H1 (cell line): ENCODE data around the gene JAKMIP1. TPM values are rescaled to one million over a fixed set of nuclear protein-coding genes. Genes with fewer than 3 reads are reported as not detected.

Source experiments
- CTCF ChIA-PET: fragments of 300-600 bp; sonication (Branson Sonifier 250); formaldehyde crosslinking; loops from one replicate; lab custom pipeline; 2021; ENCODE audit not compliant: partially characterized antibody; lab: Charles Lee
- POLR2A ChIA-PET: fragments of 300-600 bp; sonication (Branson Sonifier 250); formaldehyde crosslinking; loops from one replicate; lab custom pipeline; 2021; ENCODE audit warnings: inconsistent platforms; ENCODE audit not compliant: partially characterized antibody; lab: Charles Lee
- DNase-seq, 2 experiments: peaks; one replicate each; pipeline versions ENCODE4 v3.0.0 to v3.0.0-alpha.2; 2010 to 2022; ENCODE audit warnings: low spot score in 2 of 2, low read depth in 1 of 2, mixed read lengths in 1 of 2
- FAIRE-seq: peaks from 2 replicates; lab custom pipeline; 2011; peaks lifted over from hg19 to GRCh38; lab: Jason Lieb, UNC
- H2AFZ ChIP-seq: 2 replicates; pipeline ENCODE4 v1.8.1; 2012; ENCODE audit warnings: low read length, inconsistent platforms
- H2AK5ac ChIP-seq: 2 replicates; pipeline ENCODE4 v1.6.1; 2013; ENCODE audit warnings: low read depth, low read length
- H2BK120ac ChIP-seq: replicated peaks from 2 replicates; pipeline ENCODE3; 2013; ENCODE audit warnings: low read depth, low read length, inconsistent platforms
- H2BK12ac ChIP-seq: 2 replicates; pipeline ENCODE4 v1.6.1; 2013; ENCODE audit warnings: low read depth, low read length
- H2BK15ac ChIP-seq: 2 replicates; pipeline ENCODE4 v1.6.1; 2013; ENCODE audit warnings: low read length
- H2BK20ac ChIP-seq: 2 replicates; pipeline ENCODE4 v1.6.1; 2013; ENCODE audit warnings: low read length
- H2BK5ac ChIP-seq: 2 replicates; pipeline ENCODE4 v1.6.1; 2013; ENCODE audit warnings: low read depth, low read length
- H3K14ac ChIP-seq: 2 replicates; pipeline ENCODE4 v1.6.1; 2013; ENCODE audit warnings: inconsistent platforms; ENCODE audit not compliant: insufficient read length
- H3K18ac ChIP-seq: 2 replicates; pipeline ENCODE4 v1.6.1; 2013; ENCODE audit warnings: low read length; ENCODE audit errors: extremely low read depth
- H3K23ac ChIP-seq: 2 replicates; pipeline ENCODE4 v1.6.1; 2013; ENCODE audit warnings: inconsistent platforms; ENCODE audit not compliant: insufficient read length
- H3K23me2 ChIP-seq: 2 replicates; pipeline ENCODE4 v1.6.1; 2013; ENCODE audit warnings: low read depth, low read length
- H3K27ac ChIP-seq: 2 replicates; pipeline ENCODE4 v1.6.1; 2011; ENCODE audit warnings: low read depth, low read length, inconsistent platforms
- H3K27me3 ChIP-seq, 4 experiments: replicated peaks in 1 of 4; 1 replicate in 1 of 4; 2 replicates in 3 of 4; pipeline versions ENCODE4 v1.6.1 to v1.8.1; 2011 to 2013; ENCODE audit warnings: low read length in 3 of 4, mild to moderate bottlenecking in 3 of 4, inconsistent platforms in 2 of 4, mixed read lengths in 2 of 4, moderate library complexity in 1 of 4; ENCODE audit not compliant: control insufficient read depth in 3 of 4, insufficient read depth in 3 of 4; ENCODE audit errors: extremely low read depth in 1 of 4
- H3K36me3 ChIP-seq, 4 experiments: 2 replicates each; pipeline versions ENCODE4 v1.6.1 to v1.8.1; 2011 to 2013; ENCODE audit warnings: mild to moderate bottlenecking in 4 of 4, low read length in 3 of 4, moderate library complexity in 2 of 4, control low read depth in 1 of 4, inconsistent platforms in 1 of 4; ENCODE audit not compliant: insufficient read depth in 4 of 4, control insufficient read depth in 2 of 4
- H3K4ac ChIP-seq: replicated peaks from 2 replicates; pipeline ENCODE3; 2013; ENCODE audit warnings: low read length, low read depth, mixed read lengths, inconsistent platforms; ENCODE audit not compliant: insufficient read length
- H3K4me1 ChIP-seq, 4 experiments: replicated peaks in 1 of 4; 1 replicate in 1 of 4; 2 replicates in 3 of 4; pipeline versions ENCODE4 v1.6.1 to v1.8.1; 2011 to 2013; ENCODE audit warnings: low read length in 3 of 4, inconsistent platforms in 2 of 4, mixed read lengths in 1 of 4; ENCODE audit not compliant: insufficient read depth in 4 of 4, control insufficient read depth in 3 of 4
- H3K4me2 ChIP-seq, 2 experiments: 2 replicates each; pipeline versions ENCODE4 v1.6.1 to v1.8.1; 2011 to 2013; ENCODE audit warnings: low read depth in 2 of 2, low read length in 2 of 2, control low read depth in 1 of 2, inconsistent platforms in 1 of 2, mild to moderate bottlenecking in 1 of 2; ENCODE audit not compliant: insufficient read depth in 1 of 2
- H3K4me3 ChIP-seq, 4 experiments: fragments of 200-600, 300-600 bp in 1 of 4; sonication (generic), shearing (Covaris generic), sonication (Bioruptor Twin) in 1 of 4; 2 replicates each; pipeline versions ENCODE4 v1.5.1 to v1.8.1; 2011 to 2016; ENCODE audit warnings: low read length in 4 of 4, low read depth in 3 of 4, control low read depth in 2 of 4, inconsistent platforms in 2 of 4, mild to moderate bottlenecking in 2 of 4, mixed read lengths in 1 of 4, moderate library complexity in 1 of 4; ENCODE audit not compliant: insufficient read depth in 2 of 4; ENCODE audit errors: extremely low read depth in 1 of 4
- H3K56ac ChIP-seq: replicated peaks from 2 replicates; pipeline ENCODE3; 2013; ENCODE audit warnings: low read depth, mild to moderate bottlenecking, mixed read lengths, low read length, inconsistent platforms; ENCODE audit not compliant: insufficient read length
- H3K79me1 ChIP-seq: 2 replicates; pipeline ENCODE4 v1.6.1; 2013; ENCODE audit warnings: low read depth, low read length, control low read depth
- H3K79me2 ChIP-seq, 2 experiments: 2 replicates each; pipeline versions ENCODE4 v1.6.1 to v1.8.1; 2012 to 2013; ENCODE audit warnings: low read length in 2 of 2, mild to moderate bottlenecking in 2 of 2, inconsistent platforms in 1 of 2; ENCODE audit not compliant: insufficient read depth in 2 of 2, control insufficient read depth in 1 of 2
- H3K9ac ChIP-seq, 4 experiments: replicated peaks in 1 of 4; 1 replicate in 1 of 4; 2 replicates in 3 of 4; pipeline versions ENCODE4 v1.6.1 to v1.8.1; 2011 to 2013; ENCODE audit warnings: low read depth in 3 of 4, low read length in 3 of 4, control low read depth in 2 of 4, mild to moderate bottlenecking in 2 of 4, moderate library complexity in 2 of 4, inconsistent platforms in 1 of 4; ENCODE audit errors: extremely low read depth in 1 of 4
- H3K9me3 ChIP-seq, 2 experiments: 2 replicates each; pipeline versions ENCODE4 v1.6.1 to v1.8.1; 2012 to 2013; ENCODE audit warnings: mild to moderate bottlenecking in 2 of 2, moderate library complexity in 2 of 2, control low read depth in 1 of 2, inconsistent platforms in 1 of 2, low read depth in 1 of 2, low read length in 1 of 2, mixed read lengths in 1 of 2; ENCODE audit not compliant: insufficient read depth in 2 of 2
- H4K20me1 ChIP-seq, 2 experiments: replicated peaks in 1 of 2; 2 replicates each; pipeline versions ENCODE3 to v1.8.1; 2011 to 2013; ENCODE audit warnings: inconsistent platforms in 2 of 2, low read length in 2 of 2, mild to moderate bottlenecking in 1 of 2; ENCODE audit not compliant: insufficient read depth in 2 of 2, control insufficient read depth in 1 of 2
- H4K5ac ChIP-seq: 2 replicates; pipeline ENCODE4 v1.6.1; 2013; ENCODE audit warnings: low read length, low read depth, mixed read lengths, inconsistent platforms; ENCODE audit not compliant: insufficient read length
- H4K8ac ChIP-seq: 2 replicates; pipeline ENCODE4 v1.8.0; 2013; ENCODE audit warnings: mild to moderate bottlenecking, moderate library complexity, low read length, inconsistent platforms; ENCODE audit not compliant: insufficient read depth; ENCODE audit errors: extremely low read depth
- H4K91ac ChIP-seq: replicated peaks from 2 replicates; pipeline ENCODE3; 2013; ENCODE audit warnings: low read length, mixed read lengths, inconsistent platforms; ENCODE audit not compliant: insufficient read length
- ATF3 ChIP-seq: IDR thresholded peaks from 2 replicates; pipeline ENCODE4 v1.6.1; 2011; ENCODE audit warnings: low read depth, mild to moderate bottlenecking, low read length; ENCODE audit not compliant: insufficient read depth
- CREB1 ChIP-seq: IDR thresholded peaks from 2 replicates; pipeline ENCODE4 v1.6.1; 2012; ENCODE audit warnings: inconsistent platforms
- NANOG ChIP-seq: IDR thresholded peaks from 2 replicates; pipeline ENCODE4 v1.6.1; 2011; ENCODE audit warnings: low read length, low read depth, mild to moderate bottlenecking, inconsistent platforms; ENCODE audit not compliant: insufficient read depth, poor library complexity, severe bottlenecking
- POLR2A ChIP-seq, 2 experiments: IDR thresholded peaks; 1 replicate in 1 of 2; 2 replicates in 1 of 2; pipeline ENCODE4 v1.6.1; 2011; ENCODE audit warnings: low read depth in 2 of 2, low read length in 2 of 2, mild to moderate bottlenecking in 2 of 2; ENCODE audit errors: control extremely low read depth in 1 of 2
- POU5F1 ChIP-seq: IDR thresholded peaks from 2 replicates; pipeline ENCODE4 v1.6.1; 2011; ENCODE audit warnings: low read depth, mild to moderate bottlenecking, low read length, moderate library complexity
- RNF2 ChIP-seq: fragments of 200-900, 300-1000 bp; sonication (generic); IDR thresholded peaks from 2 replicates; pipeline ENCODE4 v1.7.1; 2016; ENCODE audit warnings: borderline replicate concordance, low read depth, mild to moderate bottlenecking, antibody characterized with exemption, low read length; ENCODE audit not compliant: poor library complexity, severe bottlenecking; ENCODE audit errors: missing control alignments
- SP4 ChIP-seq: IDR thresholded peaks from 2 replicates; pipeline ENCODE4 v1.6.1; 2012; ENCODE audit warnings: low read length, inconsistent platforms
- SUZ12 ChIP-seq: fragments of 200-600 bp; sonication (generic); IDR thresholded peaks from 2 replicates; pipeline ENCODE4 v1.6.1; 2012; ENCODE audit warnings: mild to moderate bottlenecking, inconsistent platforms, low read length, moderate library complexity, mixed read lengths
- TCF12 ChIP-seq: IDR thresholded peaks from 2 replicates; pipeline ENCODE4 v1.6.1; 2011; ENCODE audit warnings: low read depth, mild to moderate bottlenecking, low read length
- WGBS, 2 experiments: shearing (Covaris generic) in 1 of 2; methylation state at CpG; one replicate each; pipeline versions ENCODE4 v1.1.6 to v1.1.7; 2013 to 2015; ENCODE audit warnings: low lambda C conversion rate in 2 of 2, mixed read lengths in 2 of 2, inconsistent platforms in 1 of 2, low coverage in 1 of 2, missing lambda C conversion rate in 1 of 2; ENCODE audit not compliant: insufficient replicate concordance in 2 of 2, insufficient coverage in 1 of 2, insufficient read length in 1 of 2; ENCODE audit errors: extremely low coverage in 1 of 2, missing lambda C conversion rate in 1 of 2; 5-methylcytosine and 5-hydroxymethylcytosine counted together
- polyA plus RNA-seq, 7 experiments: library from polyadenylated mRNA; depleted of rRNA in 3 of 7; stranded (reverse) in 5 of 7; unstranded in 2 of 7; fragments of >200 nt in 5 of 7; fragments of 200-250 nt in 2 of 7; gene quantifications; 1 replicate in 5 of 7; 2 replicates in 1 of 7; 4 replicates in 1 of 7; pipeline versions ENCODE4 v1.2.1 to v1.2.3, GENCODE V29; 2011 to 2013; ENCODE audit warnings: missing spikeins in 2 of 7, mixed read lengths in 2 of 7
- total RNA-seq: library from RNA; stranded (reverse); fragmentation: NEBNext Ultra II Directional; extraction: Animal tissue kit (Norgen Biotek cat#: 25700); gene quantifications from 2 replicates; pipeline ENCODE4 v1.2.1, GENCODE V29; 2021

JAKMIP1 gene
- total and polyA plus RNA-seq, 2 of the 8 experiments (the other 6 are each of a cell fraction or from before 2014, with no cell fraction given), result 2.5 to 4.4 TPM

- no peak overlapping the region for H3K18ac ChIP-seq
- H4K8ac ChIP-seq, result peak overlapping the region; percentile 14; the same call in 1 of the 2 replicates
- no peak overlapping the region for H2AFZ ChIP-seq
- no peaks in the 10 kb centered on the region for H3K79me2 ChIP-seq
- no peak overlapping the region for H4K5ac ChIP-seq
- ChIA-PET CTCF (interaction anchor here (1.0 to 2.0 kb wide), 11 partner anchors 8 to 193 kb away, joined by 3 to 6 read pairs (median 4); partner anchors contain the start of gene JAKMIP1), POLR2A (interaction anchor here (1.1 to 1.5 kb wide), 2 partner anchors 9 to 35 kb away, joined by 3 to 6 read pairs; no protein-coding TSS in a partner anchor)
- no peak overlapping the region for H3K4ac ChIP-seq
- no peak overlapping the region for H2BK20ac ChIP-seq
- no peak overlapping the region for H2BK15ac ChIP-seq
- no peak overlapping the region for H3K56ac ChIP-seq
- H3K4me1 ChIP-seq, result peaks cover 0 to 11% (median 5%) of the 10 kb centered on the region in 4 experiments; a peak in 5 of 7 replicates
- no peak overlapping the region for H3K4me3 ChIP-seq
- no peaks in the 10 kb centered on the region; the same call in 1 of the 2 replicates for H3K23me2 ChIP-seq
- peaks cover 0 to 4% of the 10 kb centered on the region in 2 experiments for H4K20me1 ChIP-seq
- 87% methylated on average over 8 of the region's 8 CpGs; no CpG with 5 or more reads in 1 of the 2 experiments for WGBS, 2 experiments
- no peak overlapping the region for H2BK120ac ChIP-seq
- no peak overlapping the region for H2AK5ac ChIP-seq
- no peaks in the 10 kb centered on the region; a peak in 1 of 8 replicates for H3K36me3 ChIP-seq
- no peak for DNase-seq
- H3K27me3 ChIP-seq, result no peaks in the 10 kb centered on the region
- no peak overlapping the region for H4K91ac ChIP-seq
- FAIRE-seq, result no peak
- H3K4me2 ChIP-seq, result no peak overlapping the region
- no peaks in the 10 kb centered on the region; the same call in 1 of the 2 replicates for H3K79me1 ChIP-seq
- no peaks in the 10 kb centered on the region for H3K9me3 ChIP-seq
- no peak overlapping the region for H3K23ac ChIP-seq
- H2BK5ac ChIP-seq, result no peak overlapping the region
- no peak overlapping the region for H3K9ac ChIP-seq
- H3K14ac ChIP-seq, result no peak overlapping the region
- H2BK12ac ChIP-seq, result no peak overlapping the region
- no peak overlapping the region for H3K27ac ChIP-seq
- no peak for TF ChIP-seq POLR2A (IDR thresholded peaks at IDR 0.05; ENCODE audit: control extremely low read depth in 1 of 2, low read depth in 2 of 2, low read length in 2 of 2)
- no peak for TF ChIP-seq SP4
- no peak for TF ChIP-seq ATF3
- TF ChIP-seq RNF2, result no peak
- TF ChIP-seq POU5F1, result no peak
- no peak for TF ChIP-seq TCF12
- TF ChIP-seq CREB1, result no peak
- no peak for TF ChIP-seq SUZ12
- no peak for TF ChIP-seq NANOG
Measured at GRCh38 chr4:6190486-6190885, 9.9 kb downstream of the JAKMIP1 start.
